HG02759 (cell line): ENCODE measurements around the gene ACSM2B.
"Not testable (repeated sequence)": the region's sequence is repeated elsewhere in the genome, so short reads cannot be mapped to it uniquely, and the experiment has no call there.

Experiments used
- ATAC-seq: cut with Tn5 transposase; IDR thresholded peaks from one replicate; pipeline ENCODE4 v1.9.1; 2021; ENCODE audit warnings: mild to moderate bottlenecking, moderate library complexity; ENCODE audit not compliant: unreplicated experiment

The ACSM2B gene, protein sequence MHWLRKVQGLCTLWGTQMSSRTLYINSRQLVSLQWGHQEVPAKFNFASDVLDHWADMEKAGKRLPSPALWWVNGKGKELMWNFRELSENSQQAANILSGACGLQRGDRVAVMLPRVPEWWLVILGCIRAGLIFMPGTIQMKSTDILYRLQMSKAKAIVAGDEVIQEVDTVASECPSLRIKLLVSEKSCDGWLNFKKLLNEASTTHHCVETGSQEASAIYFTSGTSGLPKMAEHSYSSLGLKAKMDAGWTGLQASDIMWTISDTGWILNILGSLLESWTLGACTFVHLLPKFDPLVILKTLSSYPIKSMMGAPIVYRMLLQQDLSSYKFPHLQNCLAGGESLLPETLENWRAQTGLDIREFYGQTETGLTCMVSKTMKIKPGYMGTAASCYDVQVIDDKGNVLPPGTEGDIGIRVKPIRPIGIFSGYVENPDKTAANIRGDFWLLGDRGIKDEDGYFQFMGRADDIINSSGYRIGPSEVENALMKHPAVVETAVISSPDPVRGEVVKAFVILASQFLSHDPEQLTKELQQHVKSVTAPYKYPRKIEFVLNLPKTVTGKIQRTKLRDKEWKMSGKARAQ

DNA sequence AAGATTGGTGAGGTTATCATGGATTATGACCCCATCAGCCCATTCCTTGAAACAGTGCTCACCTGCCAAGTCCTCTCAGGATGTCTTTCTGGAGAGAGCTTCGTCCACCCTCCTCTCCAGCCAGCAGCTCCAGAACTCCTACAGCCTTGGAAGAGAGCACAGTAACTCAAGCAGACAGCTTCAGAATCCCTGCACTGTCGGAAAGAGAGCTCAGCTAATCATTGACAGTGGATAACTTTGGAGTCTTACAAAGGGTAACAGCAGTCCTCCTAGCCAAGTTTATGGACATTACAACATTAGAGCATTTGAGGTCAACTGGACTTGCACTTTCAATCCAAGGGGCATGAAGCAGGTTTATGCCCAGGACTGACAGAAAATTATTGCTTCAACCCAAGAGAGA, at the start of gene ACSM2B:
TSS of gene ACSM2B (minus strand) at position 223 of the 400 bp plus-strand sequence. CDS start 11,522 bp downstream, outside the sequence.
- ATAC-seq, result not testable (repeated sequence)

DNA sequence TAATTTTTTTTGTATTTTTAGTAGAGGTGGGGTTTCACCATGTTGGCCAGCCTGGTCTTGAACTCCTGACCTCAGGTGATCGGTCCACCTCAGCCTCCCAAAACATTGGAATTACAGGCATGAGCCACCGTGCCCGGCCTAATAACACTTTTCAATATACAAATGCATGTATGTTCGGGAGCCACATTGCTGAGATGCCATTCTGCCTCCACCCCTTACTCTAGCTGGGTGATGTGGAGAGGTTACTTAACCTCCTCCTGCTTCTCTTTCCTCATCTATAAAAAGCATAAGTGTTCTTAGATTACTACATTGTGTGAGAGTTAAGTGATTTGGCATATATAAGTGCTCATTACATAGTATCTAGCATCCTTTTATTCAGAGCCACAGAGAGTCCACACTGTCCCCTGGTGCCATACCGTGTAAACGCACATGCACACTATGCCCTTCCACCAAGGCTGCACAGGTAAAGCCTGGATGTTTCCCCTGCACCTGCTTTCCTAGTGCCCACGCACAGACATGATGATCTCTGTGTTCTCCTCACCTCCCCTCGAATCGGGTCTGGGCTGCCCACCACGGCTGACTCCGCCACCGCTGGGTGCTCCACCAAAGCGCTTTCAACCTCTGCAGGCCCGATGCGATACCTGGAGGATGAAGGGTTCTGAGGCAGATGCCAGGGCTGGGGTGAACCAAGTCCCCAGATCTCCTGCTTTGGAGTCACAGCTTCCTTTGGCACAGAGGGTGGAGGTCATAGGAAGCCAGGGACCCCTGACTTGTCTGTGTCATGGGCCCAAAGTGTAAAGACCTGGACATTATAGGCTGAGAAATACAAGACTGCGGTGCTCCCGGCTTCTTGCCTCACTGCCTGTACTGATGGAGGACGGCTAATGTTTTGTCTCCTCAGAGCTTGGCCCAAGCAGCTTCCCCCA, 49.0 kb upstream of the ACSM2B start:
- no peak for ATAC-seq

DNA sequence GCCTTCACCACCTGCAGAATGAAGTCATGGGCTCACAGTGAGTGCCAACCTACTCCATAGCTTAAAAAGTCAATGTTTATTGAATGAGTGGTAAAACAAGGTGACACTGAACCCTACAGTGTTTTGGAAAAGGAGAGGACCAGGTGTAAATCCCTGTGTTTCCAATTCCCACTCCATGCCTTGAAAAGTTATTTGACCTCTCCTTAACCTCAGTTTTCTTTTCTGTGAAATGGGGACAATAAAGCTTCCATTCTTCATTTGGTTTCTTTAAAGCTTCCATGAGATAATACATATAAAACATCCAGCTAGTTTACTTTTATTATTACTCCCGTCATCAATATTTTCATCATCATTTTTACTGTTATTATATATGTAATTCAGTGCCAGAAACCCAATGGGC, 48.0 kb upstream of the ACSM2B start:
- no peak for ATAC-seq

DNA sequence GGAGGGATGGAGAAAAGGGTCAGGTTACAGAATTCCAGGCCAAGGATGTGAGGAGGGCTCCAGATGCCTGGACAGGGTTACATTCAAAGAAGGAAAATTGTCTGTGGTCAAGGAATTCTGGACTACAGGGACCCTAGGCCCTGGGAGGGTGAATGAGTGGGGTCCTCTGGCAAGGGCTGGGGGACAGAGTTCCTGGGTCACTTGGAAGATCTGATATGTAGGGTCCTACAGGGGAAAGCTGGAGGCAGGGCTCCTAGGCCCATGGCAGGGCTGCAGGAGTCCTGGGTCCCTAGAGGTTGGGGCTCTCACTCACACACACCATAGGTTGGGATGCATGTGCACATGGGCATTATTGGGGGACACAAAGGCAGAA, 46.3 kb upstream of the ACSM2B start:
- ATAC-seq, result no peak

DNA sequence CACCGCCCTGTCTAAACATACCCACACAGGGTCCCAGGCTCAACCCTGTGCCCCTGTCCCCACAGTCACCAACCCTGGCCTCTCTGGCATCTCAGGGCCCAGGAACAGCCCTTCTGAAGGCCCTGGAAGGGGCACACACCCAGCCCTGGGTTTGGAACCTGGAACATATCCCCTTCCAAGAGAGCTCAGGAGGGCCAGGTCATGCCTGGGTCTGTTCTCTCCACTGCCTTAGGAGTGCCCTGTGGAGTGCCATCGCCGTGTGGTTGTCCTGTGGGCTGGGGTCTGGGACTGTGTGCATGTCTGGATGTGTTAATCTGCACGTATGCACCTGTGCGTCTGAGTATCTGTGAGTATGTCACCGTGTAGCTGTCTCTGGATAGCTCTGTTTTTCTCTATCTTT, 45.2 kb upstream of the ACSM2B start:
- no peak for ATAC-seq

DNA sequence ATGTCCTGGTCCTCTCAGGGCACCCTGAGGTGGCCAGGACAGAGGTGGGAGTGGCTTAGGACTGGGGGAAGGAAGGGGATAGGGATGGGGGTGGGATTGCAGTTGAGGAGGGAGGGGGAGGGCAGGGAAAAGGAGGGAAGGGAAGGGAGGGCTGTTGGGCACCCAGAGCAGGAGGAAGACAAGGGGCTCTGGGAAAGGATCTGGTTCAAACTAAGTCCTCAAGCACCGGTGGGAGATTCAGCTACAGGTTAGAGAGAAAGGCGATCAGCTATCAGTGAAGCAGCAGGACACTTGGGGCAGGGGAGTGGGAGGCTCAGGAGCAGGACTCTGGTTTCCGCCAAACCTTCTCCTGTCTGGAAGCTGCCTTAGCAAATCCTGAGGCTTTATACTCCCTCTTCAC, 44.6 kb upstream of the ACSM2B start:
- ATAC-seq, result no peak

DNA sequence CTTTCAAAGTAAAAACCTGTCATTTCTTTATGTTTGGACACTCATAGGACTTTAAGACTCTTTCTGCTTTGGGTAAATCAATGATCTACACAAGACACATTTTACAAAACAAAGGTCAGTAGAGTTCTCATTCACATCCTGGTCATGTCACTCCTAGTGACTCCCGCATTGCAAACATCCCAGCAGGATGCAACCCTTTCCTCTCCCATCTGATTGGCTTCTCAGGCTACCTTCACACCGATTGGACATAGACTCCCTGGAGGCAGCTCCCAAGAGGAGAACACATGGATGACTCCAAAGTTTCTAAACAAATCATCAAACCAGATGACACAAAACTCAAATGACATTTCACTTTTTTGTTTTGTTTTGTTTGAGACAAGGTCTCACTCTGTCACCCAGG, 43.8 kb upstream of the ACSM2B start:
- ATAC-seq, result no peak

DNA sequence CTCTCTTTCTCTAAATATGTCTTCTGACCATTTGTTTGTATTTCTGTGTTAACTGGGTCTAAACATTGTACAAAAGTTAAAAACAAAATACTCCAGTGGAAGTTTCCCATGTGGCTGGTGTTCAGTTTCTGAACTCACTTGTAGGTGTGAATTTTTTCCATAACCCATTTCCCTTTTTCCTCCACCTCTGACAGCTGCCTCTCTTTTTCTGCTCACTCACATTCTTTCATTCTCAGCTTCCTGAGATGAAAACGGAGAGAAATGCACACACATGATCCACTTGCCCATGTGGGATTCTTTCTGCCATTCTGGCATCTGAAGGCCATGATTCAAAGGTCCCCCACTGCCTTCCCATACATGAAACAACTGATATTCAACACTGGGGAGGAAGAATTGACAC, 41.1 kb upstream of the ACSM2B start:
- ATAC-seq, result no peak

DNA sequence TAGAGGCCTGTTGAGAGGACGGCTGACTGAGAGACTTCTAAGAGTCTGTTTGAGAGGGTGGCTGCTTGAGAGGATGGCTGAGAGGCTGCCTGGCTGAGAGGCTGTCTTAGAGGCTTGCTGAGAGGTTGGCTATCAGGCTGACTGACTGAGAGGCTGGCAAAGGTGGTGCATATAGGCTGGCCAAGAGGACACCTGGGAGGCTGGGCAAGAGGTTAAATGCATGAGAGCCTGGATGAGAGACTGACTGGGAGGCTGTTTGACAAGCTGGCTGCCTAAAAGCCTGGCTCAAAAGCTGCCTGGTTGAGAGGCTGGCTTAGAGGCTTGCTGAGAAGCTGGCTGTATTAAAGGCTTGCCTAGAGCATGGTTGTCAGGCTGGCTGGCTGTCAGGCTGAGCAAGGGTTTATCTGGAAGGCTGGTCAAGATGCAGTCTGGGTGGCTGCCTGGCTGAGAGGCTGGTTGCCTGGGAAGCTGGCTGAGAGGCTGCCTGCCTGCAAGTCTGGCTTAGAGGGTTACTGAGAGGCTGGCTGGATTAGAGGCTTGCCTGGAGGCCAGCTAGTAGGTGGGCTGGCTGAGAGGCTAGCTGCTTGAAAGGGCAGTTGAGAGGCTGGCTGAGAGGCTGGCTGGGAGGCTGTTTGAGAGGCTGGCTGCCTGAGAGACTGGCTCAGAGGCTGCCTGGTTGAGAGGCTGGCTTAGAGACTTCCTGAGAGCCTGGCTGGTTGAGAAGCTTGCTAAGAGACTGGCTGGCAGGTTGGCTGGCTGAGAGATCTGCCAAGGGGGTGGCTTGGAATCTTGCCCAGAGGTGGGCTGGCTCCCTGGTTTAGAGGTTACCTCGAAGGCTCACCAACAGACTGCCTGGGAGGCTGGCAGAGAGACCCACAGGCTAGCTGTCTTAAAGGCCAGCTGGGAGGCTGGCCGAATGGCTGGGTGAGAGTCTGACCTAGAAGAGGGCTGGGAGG, 38.3 kb upstream of the ACSM2B start:
- no peak for ATAC-seq

DNA sequence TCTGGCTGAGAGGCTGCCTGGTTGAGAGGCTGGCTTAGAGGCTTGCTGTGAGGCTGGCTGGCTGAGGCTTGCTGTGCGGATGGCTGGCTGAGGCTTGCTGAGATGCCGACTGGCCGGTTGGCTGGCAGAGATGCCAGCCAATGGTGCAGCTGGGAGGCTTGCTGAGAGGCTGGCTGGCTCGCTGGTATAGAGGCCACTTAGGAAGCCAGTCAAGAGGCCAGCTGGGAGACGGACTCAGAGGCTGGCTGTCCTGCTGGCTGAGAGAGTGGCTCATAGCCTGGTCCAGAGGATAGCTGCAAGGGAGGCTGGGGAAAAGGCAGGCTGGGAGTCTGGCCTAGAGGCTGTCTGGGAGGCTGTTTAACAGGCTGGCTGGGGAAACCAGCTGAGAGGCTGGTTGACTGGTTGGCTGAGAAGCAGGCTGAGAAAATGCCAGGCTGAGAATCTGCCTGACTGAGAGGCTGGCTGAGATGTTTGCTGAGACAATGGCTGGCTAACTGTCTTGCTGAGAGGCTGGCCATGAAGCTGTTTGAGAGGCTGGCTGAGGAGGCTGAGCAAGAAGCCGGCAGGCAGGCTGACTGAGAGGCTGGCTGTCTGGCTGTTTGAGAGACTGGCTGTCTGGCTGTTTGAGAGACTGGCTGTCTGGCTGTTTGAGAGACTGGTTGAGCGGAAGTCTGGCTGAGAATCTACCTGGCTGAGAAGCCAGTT, 37.5 kb upstream of the ACSM2B start:
- no peak for ATAC-seq

DNA sequence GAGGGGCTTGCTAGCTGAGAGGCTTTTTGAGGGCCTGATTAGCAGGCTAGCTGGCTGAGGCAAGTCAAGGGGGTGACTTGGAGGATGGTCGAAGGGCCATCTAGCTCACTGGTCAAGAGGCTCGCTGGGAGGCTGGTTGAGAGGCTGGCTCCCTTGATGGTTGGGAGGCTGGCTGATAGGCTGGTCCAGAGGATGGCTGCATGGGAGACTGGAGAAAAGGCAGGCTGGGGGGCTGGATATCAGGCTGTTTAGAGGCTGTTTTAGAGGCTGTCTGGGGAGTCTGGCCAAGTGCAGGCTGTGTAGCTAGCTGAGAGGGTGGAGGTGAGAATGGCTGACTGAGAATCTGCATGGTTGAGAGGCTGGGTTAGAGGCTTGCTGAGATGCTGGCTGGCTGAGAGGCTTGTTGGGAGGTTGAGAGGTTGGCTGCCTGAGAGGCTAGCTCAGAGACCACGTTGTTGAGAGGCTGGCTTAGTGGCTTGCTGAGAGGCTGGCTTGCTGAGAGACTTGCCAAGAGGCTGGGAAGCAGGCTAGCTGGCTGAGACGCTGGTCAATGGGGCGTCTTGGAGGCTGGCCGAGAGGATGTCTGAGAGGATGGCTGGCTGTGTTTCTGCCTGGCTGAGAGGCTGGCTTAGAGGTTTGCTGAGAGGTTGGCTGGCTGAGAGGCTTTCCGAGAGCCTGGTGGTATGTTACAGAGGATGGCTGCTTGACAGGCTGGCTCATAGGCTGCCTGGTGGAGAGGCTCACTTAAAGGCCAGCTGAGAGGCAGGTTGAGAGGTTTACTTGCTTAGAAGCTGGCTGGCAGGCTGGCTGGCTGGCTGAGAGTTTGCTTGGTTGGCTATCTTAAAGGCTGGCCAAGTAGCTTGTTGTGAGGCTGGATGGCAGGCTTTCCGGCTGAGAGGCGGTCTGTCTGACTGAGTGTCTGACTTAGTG, 36.6 kb upstream of the ACSM2B start:
- ATAC-seq, result no peak

DNA sequence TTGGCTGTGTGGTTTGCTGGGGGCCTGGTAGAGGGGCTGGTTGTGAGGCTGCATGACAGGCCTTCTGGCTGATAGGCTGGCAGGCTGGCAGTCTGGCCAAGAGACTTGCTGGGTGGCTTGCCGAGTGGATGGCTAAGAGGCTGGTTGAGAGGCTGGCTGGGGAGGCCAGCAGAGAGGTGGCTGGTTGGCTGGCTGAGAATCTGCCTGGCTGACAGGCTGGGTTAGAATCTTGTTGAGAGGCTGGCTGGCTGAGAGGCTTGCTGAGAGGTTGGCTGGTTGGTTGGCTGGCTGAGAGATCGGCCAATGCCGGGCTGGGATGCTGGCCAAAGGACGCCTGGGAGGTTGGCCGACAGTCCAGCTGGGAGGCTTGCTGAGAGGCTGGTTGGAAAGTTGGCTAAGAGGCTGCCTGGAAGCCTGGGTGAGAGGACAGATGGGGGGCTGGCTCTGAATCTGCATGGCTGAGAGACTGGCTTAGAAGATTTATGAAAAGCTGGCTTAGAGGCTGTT, 35.9 kb upstream of the ACSM2B start:
- ATAC-seq, result no peak

DNA sequence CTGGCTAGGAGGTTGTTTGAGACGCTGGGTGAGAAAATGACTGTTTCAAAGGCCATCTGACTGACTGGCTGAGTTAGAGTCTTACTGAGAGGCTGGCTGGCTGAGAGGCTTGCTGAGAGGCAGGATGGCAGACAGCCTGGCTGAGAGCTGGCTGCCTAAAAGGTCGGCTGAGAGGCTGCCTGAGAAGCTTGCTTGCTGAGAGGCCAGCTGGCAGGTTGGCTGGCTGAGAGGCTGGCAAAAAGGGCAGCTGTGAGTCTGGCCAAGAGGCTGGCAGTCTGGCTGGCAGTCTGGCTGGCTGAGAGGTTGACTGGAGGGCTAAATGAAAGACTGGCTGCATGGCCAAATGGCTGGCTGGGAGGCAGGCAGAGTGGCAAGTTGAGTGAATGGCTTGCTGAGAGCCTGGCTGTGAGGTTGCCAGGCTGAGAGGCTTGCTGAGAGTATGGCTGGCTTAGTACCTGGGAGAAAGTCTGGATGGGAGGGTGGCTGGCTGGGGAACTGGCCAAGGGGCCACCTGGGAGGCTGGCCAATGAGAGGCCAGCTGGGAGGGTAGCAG, 35.3 kb upstream of the ACSM2B start:
- no peak for ATAC-seq

DNA sequence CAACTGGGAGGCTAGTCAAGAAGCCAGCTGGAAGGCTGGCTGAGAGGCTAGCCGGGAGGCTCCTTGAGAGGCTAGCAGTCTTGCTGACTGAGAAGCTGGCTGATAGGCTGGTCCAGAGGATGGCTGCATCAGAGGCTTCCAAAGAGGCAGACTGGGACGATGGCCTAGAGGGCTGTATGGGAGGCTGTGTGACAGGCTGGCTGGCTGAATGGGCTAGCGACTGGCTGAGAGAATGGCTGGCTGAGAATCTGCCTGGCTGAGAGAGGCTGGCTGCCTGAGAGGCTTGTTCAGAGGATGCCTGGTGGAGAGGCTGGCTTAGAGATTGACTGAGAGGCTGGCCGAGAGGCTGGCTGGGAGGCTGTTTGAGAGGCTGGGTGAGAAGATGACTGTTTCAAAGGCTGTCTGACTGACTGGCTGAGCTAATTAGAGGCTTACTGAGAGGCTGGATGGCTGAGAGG, 34.8 kb upstream of the ACSM2B start:
- no peak for ATAC-seq

DNA sequence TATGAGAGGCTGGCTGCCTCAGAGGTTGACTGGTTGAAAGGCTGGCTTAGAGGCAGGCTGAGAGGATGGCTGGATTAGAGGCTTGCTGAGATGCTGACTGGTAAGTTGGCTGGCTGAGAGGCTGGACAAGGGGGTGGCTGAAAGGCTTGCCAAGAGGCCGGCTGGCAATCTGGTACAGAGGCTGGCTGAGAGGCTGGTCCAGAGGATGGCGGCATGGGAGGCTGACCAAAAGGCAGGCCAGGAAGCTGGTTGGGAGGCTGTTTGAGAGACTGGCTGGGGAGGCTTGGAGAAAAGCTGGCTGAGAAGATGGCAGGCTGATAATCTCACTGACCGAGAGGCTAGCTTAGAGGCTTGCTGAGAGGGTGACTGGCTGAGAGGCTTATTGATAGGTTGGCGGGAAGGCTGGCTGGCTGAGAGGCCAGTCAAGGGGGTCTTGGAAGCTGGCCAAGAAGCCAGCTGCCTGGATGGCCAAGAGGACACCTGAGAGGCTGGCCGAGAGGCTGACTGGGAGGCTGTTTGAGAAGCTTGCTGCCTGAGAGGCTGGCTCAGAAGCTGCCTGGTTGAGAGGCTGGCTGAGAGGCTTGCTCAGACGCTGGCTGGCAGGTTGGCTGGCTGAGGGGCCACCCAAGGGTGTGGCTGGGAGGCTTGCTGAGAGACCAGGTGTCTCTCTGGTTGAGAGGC, 34.2 kb upstream of the ACSM2B start:
- no peak for ATAC-seq

DNA sequence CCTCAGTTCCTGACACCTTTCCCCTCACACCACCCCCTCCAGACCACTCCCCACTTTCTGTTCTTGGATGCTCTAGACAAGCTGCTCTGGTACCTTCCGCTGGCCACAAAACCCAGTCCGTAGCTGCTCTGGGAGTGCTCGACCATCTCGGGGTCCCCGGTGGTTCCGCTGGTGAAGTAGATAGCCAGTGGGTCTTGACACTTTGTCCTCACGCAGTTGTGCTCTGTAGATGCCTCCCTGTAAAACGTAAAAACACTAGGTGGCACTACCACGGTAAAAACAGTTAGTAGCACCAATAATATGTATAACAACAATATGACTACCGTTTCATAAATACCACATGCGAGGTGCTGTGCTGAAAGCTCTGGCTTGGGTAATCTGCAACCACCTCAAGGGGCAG, 26.0 kb upstream of the ACSM2B start:
- ATAC-seq, result not testable (repeated sequence)

DNA sequence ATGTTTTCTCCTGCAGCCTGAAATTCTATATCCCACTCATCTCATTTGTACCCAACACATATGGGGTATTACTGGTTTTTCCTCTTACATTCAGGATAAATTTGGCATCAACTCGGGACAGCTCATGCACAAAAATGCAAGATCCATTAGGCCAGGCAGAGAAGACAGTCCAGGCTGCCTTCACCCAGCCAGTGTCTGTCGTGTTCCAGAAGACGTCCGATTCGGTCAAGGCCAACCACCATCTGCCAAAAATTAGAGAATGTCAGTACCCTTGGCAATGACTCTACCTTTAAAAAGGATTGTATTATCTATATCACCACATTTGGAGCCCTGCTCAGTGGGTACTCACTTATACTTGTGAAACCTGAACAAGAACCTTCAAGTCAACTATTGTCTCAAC, 23.3 kb upstream of the ACSM2B start:
- not testable (repeated sequence) for ATAC-seq
